Stimulated activated CD4-positive, alpha-beta T cell treated with anti-CD3 and anti-CD28 coated beads, Interleukin-2, amount 100 ng/mL, for 24 hours (primary cell): Measurements from ENCODE around the gene EID3.
"Not testable (repeated sequence)": the region's sequence is repeated elsewhere in the genome, so short reads cannot be mapped to it uniquely, and the experiment has no call there.

Source experiments
- DNase-seq, 2 donors: peaks; one replicate each; pipeline ENCODE4 v3.0.0-alpha.2; 2020

The EID3 gene

GRCh38 chr12:104290320-104290719, 13.2 kb upstream of the EID3 start:
- no peak for DNase-seq

- DNase-seq: no peak
Observed at GRCh38 chr12:104290855-104291254, 12.7 kb upstream of the EID3 start.

- no peak for DNase-seq
Observed at GRCh38 chr12:104291867-104292524, 11.5 kb upstream of the EID3 start.

GRCh38 chr12:104292872-104293794, 10.4 kb upstream of the EID3 start:
- DNase-seq: no peak

GRCh38 chr12:104294158-104294859, 9.2 kb upstream of the EID3 start:
- not testable (repeated sequence) for DNase-seq

GRCh38 chr12:104294927-104295668, 8.4 kb upstream of the EID3 start:
- DNase-seq: no peak

GRCh38 chr12:104295954-104296353, 7.6 kb upstream of the EID3 start:
- DNase-seq: no peak

- DNase-seq: no peak
Observed at GRCh38 chr12:104296718-104297117, 6.8 kb upstream of the EID3 start.

- no peak for DNase-seq
Observed at GRCh38 chr12:104297477-104298113, 5.9 kb upstream of the EID3 start.

GRCh38 chr12:104299842-104300481, 3.6 kb upstream of the EID3 start:
- no peak for DNase-seq

GRCh38 chr12:104304261-104305009, 896 bp downstream of the EID3 start:
- DNase-seq: no peak

- DNase-seq: no peak
Observed at GRCh38 chr12:104305349-104305748, 1.8 kb downstream of the EID3 start.

GRCh38 chr12:104306376-104306775, 2.8 kb downstream of the EID3 start:
- DNase-seq: no peak

GRCh38 chr12:104306943-104307654, 3.6 kb downstream of the EID3 start:
- DNase-seq: no peak

- DNase-seq: no peak
Observed at GRCh38 chr12:104307655-104308000, 4.1 kb downstream of the EID3 start.

- no peak for DNase-seq
Observed at GRCh38 chr12:104309446-104309993, 6.0 kb downstream of the EID3 start.

- no peak for DNase-seq
Observed at GRCh38 chr12:104310751-104311633, 7.5 kb downstream of the EID3 start.

- DNase-seq: no peak
Observed at GRCh38 chr12:104312202-104312601, 8.7 kb downstream of the EID3 start.

GRCh38 chr12:104312654-104313053, 9.1 kb downstream of the EID3 start:
- no peak for DNase-seq
